HL-60 (cell line): Measurements from ENCODE around the gene GOLIM4.

Source experiments
- DNase-seq, 2 experiments: peaks; one replicate each; pipeline ENCODE4 v3.0.0-alpha.2; 2010 to 2020; ENCODE audit warnings: low read depth in 1 of 2, low spot score in 1 of 2
- H3K27ac ChIP-seq: fragments of 250-450 bp; sonication (Bioruptor Pico); replicated peaks from 2 replicates; pipeline ENCODE4 v1.5.1; 2020; ENCODE audit warnings: mild to moderate bottlenecking, moderate library complexity
- H3K27me3 ChIP-seq: fragments of 250-450 bp; sonication (Bioruptor Pico); 2 replicates; pipeline ENCODE4 v1.5.1; 2021; ENCODE audit warnings: mild to moderate bottlenecking, moderate library complexity; ENCODE audit not compliant: insufficient read depth, poor library complexity, severe bottlenecking
- H3K4me3 ChIP-seq: replicated peaks from 2 replicates; pipeline ENCODE4 v1.5.1; 2011; ENCODE audit warnings: mild to moderate bottlenecking, control low read depth, low read length; ENCODE audit not compliant: insufficient read depth
- GABPA ChIP-seq: IDR thresholded peaks from 2 replicates; pipeline ENCODE4 v1.6.1; 2012; ENCODE audit warnings: low read depth
- POLR2AphosphoS5 ChIP-seq: IDR thresholded peaks from 2 replicates; pipeline ENCODE4 v1.6.1; 2012; ENCODE audit warnings: low read depth
- REST ChIP-seq: IDR thresholded peaks from 2 replicates; pipeline ENCODE4 v1.6.1; 2012; ENCODE audit warnings: low read depth; ENCODE audit not compliant: insufficient replicate concordance
- SPI1 ChIP-seq: IDR thresholded peaks from 2 replicates; pipeline ENCODE4 v1.6.1; 2012; ENCODE audit warnings: low read depth, mild to moderate bottlenecking, borderline replicate concordance
- TF ChIP-seq, protein P1 (sequence below): IDR thresholded peaks from one replicate; pipeline ENCODE4 v1.5.1; 2011; ENCODE audit warnings: low read length, control low read depth, inconsistent platforms; ENCODE audit not compliant: insufficient read depth

The GOLIM4 gene

DNA sequence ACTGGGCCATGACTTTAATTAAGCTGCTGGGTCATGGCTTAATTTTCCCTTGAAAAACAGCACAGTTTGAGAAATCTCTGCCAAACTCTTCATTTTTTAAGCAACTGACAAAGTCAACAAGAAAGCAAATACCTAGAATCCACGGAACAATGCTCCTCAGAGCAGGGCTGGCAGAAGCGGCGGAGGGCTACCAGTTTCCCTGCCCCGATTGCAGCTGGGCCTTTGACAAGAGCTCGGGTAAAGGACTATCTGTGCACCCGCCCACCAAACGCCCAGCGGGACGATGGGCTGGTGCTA lies 1.2 kb downstream of the GOLIM4 start:
- peak overlapping the region; percentile 55 for H3K4me3 ChIP-seq
- no peak for DNase-seq
- peak overlapping the region; percentile 84 for H3K27ac ChIP-seq
- H3K27me3 ChIP-seq = no peaks in the 10 kb centered on the region
- TF ChIP-seq POLR2AphosphoS5 (no peak), SPI1 (no peak), REST (no peak), GABPA (no peak)
- TF ChIP-seq, protein P1, sequence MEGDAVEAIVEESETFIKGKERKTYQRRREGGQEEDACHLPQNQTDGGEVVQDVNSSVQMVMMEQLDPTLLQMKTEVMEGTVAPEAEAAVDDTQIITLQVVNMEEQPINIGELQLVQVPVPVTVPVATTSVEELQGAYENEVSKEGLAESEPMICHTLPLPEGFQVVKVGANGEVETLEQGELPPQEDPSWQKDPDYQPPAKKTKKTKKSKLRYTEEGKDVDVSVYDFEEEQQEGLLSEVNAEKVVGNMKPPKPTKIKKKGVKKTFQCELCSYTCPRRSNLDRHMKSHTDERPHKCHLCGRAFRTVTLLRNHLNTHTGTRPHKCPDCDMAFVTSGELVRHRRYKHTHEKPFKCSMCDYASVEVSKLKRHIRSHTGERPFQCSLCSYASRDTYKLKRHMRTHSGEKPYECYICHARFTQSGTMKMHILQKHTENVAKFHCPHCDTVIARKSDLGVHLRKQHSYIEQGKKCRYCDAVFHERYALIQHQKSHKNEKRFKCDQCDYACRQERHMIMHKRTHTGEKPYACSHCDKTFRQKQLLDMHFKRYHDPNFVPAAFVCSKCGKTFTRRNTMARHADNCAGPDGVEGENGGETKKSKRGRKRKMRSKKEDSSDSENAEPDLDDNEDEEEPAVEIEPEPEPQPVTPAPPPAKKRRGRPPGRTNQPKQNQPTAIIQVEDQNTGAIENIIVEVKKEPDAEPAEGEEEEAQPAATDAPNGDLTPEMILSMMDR = no peak

GRCh38 chr3:168093790-168094189 lies 1.9 kb downstream of the GOLIM4 start:
- H3K27me3 ChIP-seq = no peaks in the 10 kb centered on the region
- peak overlapping the region; percentile 84 for H3K27ac ChIP-seq
- H3K4me3 ChIP-seq = peak overlapping the region; percentile 55
- TF ChIP-seq, protein P1 = no peak
- TF ChIP-seq SPI1 = no peak
- TF ChIP-seq GABPA = no peak
- no peak for TF ChIP-seq REST
- TF ChIP-seq POLR2AphosphoS5 = no peak
- no peak for DNase-seq

- TF ChIP-seq POLR2AphosphoS5 (no peak), REST (no peak)
- H3K4me3 ChIP-seq = peak overlapping the region; percentile 55
Observed at GRCh38 chr3:168093229-168093628, 2.5 kb downstream of the GOLIM4 start.

GRCh38 chr3:168091941-168092340 lies 3.8 kb downstream of the GOLIM4 start:
- Histone ChIP-seq H3K27ac (no peak overlapping the region), H3K4me3 (no peak overlapping the region), H3K27me3 (no peaks in the 10 kb centered on the region)
- no peak for TF ChIP-seq SPI1
- TF ChIP-seq POLR2AphosphoS5 = no peak
- no peak for TF ChIP-seq GABPA
- no peak for TF ChIP-seq REST
- TF ChIP-seq, protein P1 = no peak
- no peak for DNase-seq

More at GRCh38 chr3:168093229-168093628, 2.5 kb downstream of the GOLIM4 start:
- no peak for DNase-seq
- no peaks in the 10 kb centered on the region for H3K27me3 ChIP-seq
- peak overlapping the region; percentile 84 for H3K27ac ChIP-seq
